Activated CD4-positive, CD25-positive, alpha-beta regulatory T cell treated with anti-CD3 and anti-CD28 coated beads, Interleukin-2, amount 50 U/mL, for 16 hours (primary cell): Measurements from ENCODE around the gene HHATL.

ENCODE experiments used
- DNase-seq: peaks from one replicate; pipeline ENCODE4 v3.0.0-alpha.2; 2020; ENCODE audit warnings: low read depth, low spot score

Gene HHATL

DNA sequence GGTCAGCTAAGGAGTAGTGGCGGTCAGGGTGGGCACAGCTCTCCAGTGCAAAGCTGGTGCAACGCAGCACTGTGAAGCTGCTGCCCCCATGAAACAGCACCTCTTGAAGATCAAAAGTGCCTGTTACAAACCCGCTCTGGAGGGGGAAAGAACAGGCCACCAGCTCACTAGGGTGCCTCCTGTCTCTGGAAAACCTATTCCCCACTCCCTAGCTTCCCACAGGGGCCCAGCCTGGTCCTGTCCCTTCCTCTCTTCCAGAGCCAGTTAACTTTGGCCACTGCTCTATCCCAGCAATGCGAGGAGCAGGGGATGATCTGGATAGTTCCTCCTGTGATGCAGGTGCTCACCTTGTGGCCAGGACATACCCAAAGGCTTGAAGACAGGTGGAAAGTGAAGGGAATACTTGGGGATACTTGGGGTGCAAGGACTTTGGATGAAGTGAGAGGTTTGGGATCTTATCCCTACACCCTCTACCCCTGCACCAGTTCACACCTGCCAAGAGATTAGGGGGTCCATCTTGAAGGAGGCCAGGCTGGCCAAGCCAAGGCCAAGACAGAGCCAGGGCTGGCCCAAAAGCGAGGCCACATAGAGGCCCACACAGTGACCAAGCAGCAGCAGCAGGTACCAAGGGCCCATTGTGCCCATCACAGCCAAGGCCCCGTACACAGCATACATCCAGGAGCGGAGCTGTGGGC is 4.2 kb downstream of the HHATL start:
- no peak for DNase-seq

DNA sequence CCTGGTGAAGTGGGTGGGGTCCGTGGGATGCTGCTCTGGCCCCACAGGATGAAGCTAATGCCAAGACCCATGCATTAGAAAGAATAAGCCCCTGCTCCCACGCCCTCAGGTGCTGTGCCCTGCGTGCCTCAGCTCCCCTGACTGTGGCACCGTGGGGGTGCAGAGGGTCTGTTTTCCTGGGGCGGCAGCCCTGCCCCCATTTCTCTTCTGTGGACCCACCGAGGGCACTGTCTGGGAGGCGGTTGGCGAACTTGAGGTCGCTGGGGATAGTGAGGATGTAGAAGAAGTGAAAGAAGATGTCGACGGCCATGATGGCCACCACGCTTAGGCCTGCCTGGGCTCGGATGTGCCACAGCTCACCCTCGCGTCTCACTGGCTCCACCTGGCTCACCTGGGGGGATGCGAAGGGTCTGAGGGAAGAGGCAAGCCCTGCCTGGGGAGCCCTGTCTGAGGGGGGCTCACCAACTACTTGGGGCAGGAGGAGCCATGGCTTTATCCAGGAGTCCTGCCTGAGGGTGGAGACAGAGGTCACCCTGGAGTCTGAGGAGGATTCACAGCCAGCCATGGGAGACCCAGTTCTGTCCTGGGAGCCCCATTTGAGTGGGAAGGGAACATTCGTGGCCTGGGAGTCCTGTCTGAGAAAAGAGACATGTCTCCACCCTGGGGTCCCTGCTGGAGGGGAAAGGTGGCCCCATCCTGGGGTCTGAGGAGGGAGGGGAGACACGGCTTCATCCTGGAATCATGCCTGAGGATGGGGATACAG is 5.1 kb downstream of the HHATL start:
- DNase-seq = no peak

DNA sequence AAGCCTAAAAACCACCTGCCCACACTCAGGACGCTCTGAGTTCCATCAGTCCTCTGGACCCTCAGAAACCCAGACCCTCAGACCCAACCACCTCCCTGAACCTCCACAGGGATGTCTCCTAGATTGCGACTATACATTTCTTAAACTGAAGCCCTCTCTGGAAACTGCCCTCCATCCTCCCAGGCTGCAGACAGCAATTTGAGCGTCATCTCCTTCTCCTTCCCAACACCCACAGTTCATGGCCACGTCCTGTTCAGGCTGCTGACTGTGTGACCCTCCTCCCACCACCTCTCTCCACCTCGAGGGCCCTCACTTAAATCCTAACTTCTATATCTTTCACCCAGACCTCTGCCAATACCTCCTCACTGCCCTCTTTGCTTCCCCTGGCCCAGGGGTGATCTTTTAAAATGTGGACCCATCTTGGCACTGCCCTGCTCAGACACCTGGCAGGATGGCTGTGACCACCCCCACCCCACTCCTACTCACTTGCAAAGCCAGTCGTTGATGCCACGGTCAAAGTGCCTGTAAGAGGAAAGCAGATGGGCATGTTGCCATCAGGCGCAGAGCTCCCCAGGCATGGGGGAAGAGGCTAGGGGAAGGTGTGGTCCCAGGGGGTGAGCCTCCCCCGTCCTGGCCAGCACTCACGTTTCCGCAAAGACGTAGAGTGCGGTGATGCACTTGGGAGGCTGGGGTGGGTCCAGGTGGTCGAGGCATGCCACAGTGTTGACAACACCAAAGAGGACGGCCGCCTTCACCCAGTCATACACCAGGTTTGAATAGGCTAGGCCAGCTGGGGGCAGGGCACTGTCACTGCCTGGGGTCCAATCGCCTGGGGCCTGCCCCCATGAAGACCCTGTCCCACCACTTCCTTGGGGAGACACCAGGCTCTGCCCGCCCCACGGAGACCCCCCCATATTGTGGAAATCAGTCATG is 6.0 kb downstream of the HHATL start:
- DNase-seq = no peak

DNA sequence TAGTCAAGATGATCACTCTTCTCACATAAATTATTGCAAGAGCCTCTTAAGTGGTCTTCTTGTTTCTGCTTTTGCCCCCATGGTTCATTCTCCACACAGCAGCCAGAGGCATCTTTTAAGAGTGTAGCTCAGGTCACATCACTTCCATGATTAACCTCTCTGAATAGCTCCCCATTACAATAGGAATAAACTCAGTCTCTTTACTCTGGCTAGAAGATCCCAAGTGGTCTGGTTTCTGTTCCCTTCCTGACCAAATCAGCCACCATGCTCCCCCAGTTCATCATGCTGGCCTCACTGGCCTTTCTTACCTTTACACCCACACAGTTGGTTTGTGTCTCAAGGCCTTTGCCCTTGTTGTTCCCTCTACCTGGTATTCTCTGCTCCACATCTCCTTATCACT is 8.2 kb downstream of the HHATL start:
- no peak for DNase-seq

DNA sequence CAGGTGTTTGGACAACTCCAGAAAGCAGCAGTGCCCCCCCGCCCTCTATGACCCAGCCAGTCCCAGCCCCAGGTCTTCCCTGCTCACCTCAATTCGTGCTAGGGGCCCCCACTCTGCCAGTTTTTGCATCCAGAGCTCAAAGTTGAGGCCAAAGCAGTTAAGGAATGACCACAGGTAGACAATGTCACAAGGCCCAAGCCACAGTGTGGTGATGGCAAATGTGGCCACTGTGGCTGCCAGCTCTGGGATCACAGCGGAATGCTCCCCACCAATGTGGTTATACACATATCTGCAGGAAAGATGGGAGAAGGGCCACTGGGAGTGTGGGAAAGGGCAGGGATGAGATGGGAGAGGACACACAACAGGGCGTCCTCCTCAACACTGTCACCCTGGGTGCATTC is 9.1 kb downstream of the HHATL start:
- no peak for DNase-seq

DNA sequence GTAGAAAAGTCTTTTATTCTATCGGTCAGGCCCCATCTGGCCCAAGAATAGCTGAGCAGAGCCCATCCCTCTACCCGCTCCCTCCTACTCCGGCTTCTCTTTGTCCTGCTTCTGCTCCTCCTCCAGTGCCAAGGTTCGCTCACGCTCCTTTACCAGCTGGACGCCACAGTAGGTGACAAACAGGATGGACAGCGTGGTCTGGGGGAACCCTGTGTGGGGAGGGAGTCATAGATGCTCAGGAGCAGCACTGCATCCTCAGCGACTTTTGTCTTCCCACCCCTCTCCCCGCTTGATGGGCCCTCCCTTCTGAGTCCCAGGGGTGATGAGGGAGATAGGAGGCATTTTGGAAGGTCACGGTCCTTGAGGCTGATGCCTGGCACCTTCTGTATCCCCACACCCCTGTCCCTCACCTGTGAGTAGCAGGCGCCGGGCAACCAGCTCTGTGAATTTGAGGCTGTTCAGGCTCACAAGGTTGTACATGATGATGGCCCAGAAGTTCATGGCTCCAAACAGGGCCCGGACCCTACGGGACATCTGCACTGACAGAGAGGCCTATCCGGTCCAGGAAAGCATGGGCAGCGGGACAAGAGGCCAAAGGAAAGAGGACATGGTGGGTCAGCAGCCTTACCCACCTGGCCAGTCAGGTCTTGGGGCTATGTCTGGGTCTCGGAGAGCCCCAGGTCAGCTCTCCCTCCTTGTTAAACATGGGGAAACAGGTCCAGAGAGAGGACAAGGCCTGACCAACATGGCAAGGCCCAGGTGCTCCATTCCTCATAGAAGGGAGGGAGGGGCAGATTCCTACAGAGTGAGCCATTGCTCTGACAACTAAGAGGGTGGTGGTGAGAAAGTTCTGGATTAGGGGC is 9.7 kb downstream of the HHATL start:
- DNase-seq = no peak

DNA sequence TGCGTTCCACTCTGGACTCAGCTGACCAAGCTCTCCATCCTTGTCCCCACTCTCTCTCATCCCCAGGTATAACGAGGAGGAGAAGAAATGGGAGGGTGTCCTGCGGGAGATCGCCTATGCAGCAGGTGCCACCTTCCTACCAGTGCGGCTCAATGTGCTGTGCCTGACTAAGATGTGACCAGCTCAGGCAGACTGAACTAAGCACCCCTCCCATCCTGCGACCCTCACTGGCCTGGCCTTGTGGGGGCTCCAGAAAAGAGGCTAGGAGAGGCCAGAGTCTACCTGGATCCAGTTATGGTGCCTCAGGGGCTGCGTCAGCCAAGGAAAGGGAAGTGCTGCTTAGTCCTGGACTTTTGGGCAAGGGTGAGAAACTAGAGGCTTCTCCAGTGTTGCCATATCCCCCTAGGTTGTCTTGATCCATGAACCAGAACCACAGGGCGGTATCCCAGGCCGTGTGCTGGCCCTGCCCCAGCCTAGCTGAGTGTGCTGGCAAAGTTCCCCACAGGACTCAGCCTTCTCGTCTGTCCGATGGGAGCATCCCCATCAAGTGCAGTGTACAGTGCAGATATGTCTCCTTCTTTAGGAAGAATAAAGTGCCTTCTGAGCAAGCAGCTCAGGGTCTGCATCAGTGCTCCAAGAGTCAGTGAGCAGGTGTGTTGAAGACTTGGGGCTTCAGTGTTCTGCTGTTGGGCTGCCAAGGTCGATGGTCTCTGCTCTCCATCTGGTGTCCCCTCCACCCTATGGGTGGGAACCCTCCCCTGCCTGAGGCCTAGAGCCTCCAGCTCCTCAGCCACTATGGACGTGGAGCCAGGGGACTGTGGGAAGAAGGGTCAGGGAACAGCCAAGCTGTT is 10.6 kb downstream of the HHATL start:
- no peak for DNase-seq

DNA sequence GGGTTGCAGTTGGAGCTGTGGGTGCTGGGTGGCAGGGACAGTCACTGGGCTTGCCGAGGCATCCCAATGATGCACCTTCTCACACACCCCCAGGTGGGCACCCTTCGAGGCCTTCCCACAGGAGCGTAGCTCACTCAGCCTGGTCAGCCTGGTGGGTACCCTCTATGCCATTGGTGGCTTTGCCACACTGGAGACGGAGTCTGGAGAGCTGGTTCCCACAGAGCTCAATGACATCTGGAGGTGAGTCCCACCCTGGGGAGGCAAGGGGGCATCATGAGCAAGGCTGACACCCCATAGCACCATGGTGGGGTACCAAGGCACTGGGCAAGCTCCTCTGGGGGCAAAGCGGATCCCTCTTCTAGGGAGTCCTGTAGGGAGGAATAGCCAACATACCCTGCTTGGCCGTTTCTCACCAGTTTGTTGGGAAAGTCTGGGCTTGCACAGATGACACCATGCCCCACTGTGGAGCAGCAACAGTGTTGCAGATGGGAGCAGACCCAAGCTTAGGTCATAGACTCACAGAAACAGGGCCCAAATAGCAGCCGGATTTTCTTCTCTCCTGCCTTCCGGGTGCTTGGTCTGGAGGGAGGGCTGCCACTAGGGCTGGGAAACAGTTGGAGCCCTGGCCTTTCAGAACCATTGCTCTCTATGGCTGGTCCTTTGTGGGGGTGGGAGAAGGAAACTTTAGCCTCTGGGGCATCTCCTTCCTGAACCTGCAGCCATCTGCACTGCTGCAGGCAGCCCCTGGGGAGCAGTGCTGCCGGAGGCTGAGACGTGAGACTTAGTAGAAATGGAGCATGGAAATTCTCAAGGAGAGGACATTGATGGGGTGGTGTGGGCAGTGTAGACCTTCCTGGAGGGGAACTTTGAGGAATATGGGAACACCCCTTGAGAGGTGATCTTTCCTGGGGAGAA is 11.6 kb downstream of the HHATL start:
- no peak for DNase-seq

DNA sequence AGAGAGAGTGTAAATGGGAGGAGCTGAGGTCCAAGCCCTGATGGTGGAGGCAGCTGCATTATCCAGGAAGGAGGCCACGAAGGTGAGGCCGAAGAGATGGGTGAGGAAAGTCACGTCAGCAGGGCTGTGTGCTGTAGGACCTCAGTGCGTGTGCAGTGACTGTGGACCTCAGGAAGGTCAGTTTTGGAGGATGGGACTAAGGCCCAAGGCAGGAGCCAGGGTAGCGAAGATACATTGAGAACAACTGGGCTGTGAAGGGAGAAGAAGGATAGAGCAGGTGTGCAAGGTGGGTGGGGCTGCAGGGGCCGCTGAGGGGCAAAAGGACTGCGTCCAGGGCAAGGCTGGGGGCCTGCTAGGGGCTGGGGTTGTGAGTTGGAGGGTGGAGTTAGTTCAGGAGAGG is 12.4 kb downstream of the HHATL start:
- DNase-seq = no peak

DNA sequence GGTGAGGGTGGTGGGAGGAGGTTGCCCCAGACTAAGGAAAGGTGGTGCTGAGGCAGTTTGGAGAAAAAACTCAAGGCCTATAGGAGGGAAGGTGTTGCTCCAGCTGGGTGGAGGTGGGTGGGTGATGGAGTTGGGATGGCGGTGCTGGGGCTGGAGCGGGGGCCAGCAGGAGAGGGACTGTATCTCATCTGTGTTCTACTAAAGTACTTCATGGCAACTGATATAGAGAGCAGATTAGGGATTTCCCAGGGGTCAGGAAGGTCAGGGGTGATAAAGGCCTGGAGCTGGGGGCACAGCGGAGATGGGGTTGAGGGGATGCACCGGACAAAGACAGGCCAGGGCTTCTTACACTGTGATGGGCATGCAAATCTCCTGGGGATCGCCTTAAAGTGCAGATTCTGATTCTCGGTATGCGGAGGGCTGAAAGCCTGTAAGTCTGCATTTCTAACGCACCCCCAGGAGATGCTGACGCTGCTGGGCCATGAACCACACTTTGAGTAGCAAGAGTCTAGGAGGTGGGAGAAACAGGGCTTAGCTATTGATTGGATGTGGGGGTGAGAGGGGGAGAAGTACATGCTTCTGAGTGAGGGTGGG is 13.1 kb downstream of the HHATL start:
- DNase-seq = no peak

DNA sequence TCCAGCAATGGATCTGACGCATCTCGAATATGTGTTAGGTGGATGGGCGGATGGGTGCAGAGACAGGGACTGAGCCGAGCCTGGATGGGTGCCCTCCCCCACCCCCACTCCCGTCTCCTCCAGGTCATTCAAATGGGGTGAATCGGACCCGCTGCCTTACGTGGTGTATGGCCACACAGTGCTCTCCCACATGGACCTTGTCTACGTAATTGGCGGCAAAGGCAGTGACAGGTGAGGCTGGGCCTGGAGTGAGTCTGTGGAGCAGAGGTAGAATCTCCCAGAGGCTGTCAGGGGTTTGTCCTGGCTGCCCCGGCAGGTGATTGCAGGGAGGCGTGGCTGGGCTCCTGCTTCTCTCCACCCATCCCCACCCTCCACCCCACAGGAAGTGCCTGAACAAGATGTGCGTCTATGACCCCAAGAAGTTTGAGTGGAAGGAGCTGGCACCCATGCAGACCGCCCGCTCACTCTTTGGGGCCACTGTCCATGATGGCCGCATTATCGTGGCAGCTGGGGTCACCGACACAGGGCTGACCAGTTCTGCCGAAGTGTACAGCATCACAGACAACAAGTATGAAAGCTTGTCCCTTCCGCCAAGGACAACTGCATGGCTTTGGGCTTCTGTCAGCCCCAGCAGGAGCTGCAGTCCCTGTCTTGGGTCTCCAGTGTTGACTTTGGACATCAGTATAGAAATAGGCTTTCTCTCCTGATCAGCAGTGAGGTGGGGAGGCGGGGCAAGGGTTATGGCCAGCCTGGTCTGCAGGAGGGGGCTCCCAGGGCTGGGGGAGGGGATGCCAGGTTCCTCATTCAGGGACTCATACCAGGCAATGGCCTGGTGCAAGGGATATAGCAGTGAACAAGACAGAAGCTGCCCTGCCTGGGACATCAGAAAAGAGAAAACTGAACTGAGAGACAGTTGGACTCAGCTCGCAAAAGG is 13.8 kb downstream of the HHATL start:
- DNase-seq = no peak

DNA sequence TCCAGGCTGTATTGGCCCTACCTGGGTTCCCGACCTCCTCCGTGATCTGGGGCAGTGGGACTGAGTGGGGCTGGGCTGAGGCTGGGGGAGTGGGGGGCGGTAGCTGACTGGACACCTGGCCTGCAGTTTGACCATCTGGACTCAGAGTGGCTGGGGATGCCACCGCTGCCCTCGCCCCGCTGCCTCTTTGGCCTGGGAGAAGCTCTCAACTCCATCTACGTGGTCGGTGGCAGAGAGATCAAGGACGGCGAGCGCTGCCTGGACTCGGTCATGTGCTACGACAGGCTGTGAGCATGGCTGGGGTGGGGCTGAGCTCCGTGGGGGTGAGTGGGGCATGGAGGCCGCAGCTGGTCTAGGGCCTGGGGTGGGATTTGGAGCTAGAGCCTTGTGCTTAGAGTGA is 14.6 kb downstream of the HHATL start:
- no peak for DNase-seq

DNA sequence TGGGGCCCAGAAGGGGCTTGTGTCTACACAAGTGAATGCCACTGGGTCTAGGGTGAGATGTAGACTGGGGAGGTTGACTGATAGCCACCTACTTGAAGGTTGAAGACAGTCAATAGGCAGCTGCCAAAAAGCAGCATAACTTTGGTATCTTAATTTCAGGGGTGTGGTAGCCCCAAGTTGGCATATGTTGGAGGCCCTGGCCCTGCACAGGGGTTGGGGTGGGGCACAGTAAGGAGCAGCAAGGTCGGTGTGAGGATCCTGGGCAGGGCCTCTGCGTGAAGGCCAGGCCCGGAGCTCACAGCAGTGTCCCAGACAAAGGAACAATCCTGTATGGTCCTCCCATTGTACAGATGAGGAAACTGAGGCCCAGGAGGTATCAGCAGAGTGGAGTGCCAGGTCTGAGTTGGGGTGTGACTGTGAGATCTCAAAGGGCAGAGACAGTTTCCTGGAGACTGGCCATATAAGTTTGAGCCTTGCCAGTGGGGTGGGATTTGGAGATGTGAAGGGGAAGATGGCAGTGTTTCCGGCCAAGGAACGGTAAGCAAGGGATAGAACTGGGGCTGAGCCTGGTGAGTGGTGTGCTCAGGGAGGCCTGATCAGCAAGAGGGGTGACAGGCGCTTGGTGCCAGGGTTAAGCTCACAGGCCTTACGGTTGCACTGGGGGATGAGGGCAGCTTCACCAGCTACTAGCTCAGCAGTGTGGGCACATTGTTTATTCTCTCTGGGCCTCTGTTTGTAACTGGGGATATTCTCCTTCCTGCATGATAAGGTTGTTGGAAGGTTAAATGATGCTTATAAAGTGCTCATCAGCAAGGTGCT is 15.6 kb downstream of the HHATL start:
- DNase-seq = no peak

DNA sequence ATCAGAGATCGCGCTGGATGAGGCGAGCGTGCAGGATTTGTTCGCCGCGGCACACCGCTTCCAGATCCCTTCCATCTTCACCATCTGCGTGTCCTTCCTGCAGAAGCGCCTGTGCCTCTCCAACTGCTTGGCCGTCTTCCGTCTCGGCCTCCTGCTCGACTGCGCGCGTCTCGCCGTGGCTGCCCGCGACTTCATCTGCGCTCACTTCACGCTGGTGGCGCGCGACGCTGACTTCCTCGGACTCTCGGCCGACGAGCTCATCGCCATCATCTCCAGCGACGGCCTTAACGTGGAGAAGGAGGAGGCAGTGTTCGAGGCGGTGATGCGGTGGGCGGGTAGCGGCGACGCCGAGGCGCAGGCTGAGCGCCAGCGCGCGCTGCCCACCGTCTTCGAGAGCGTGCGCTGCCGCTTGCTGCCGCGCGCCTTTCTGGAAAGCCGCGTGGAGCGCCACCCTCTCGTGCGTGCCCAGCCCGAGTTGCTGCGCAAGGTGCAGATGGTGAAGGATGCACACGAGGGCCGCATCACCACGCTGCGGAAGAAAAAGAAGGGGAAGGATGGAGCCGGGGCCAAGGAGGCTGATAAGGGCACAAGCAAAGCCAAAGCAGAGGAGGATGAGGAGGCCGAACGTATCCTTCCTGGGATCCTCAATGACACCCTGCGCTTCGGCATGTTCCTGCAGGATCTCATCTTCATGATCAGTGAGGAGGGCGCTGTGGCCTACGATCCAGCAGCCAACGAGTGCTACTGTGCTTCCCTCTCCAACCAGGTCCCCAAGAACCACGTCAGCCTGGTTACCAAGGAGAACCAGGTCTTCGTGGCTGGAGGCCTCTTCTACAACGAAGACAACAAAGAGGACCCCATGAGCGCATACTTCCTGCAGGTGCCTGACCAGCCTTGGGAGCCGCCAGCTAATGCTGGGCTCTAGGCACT is 16.4 kb downstream of the HHATL start:
- DNase-seq = no peak

DNA sequence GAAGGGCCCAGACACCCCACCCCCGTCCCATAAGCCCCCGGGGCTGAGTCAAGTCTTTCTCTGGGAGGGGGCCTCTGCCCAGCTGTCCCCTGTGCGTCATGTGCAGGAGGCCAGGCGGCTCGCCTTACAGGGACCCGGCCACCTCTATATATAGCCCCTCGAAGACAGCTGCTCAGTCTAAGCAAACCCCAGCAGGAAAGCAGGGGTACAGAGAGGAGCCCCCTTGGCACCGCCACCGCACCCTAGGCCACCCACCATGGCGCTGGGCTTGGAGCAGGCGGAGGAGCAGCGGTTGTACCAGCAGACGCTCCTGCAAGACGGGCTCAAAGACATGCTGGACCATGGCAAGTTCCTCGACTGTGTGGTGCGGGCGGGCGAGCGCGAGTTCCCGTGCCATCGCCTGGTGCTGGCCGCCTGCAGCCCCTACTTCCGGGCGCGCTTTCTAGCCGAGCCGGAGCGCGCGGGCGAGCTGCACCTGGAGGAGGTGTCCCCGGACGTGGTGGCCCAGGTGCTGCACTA is 17.2 kb downstream of the HHATL start, which contains the start of gene KLHL40:
Gene KLHL40 (plus strand): TSS at position 175 of the 519 bp plus-strand sequence. CDS start 82 bp downstream, at position 257.
- DNase-seq = no peak
